Hepatocyte (in vitro differentiated cells): Measurements from ENCODE around the gene TMCC1. TPM values are rescaled to one million over a fixed set of nuclear protein-coding genes. Genes with fewer than 3 reads are reported as not detected.
A peak's percentile ranks its signal among the peaks of the same experiment; 100 is the strongest.

Experiments used
- DNase-seq: peaks from one replicate; pipeline ENCODE4 v3.0.0-alpha.2; 2016; ENCODE audit warnings: low spot score
- H2AFZ ChIP-seq: fragments of 200-600 bp; sonication (generic); 2 replicates; pipeline ENCODE4 v1.6.0; 2016; ENCODE audit warnings: antibody characterized with exemption, mild to moderate bottlenecking
- H3K27ac ChIP-seq: fragments of 200-600 bp; sonication (generic); 2 replicates; pipeline ENCODE4 v1.5.1; 2016; ENCODE audit warnings: mild to moderate bottlenecking
- H3K27me3 ChIP-seq: fragments of 200-600 bp; sonication (generic); 2 replicates; pipeline ENCODE4 v1.6.1; 2016
- H3K36me3 ChIP-seq: fragments of 200-600 bp; sonication (generic); replicated peaks from 2 replicates; pipeline ENCODE4 v1.5.1; 2016; ENCODE audit warnings: low read depth; ENCODE audit not compliant: insufficient read depth
- H3K4me1 ChIP-seq: fragments of 200-600 bp; sonication (generic); 2 replicates; pipeline ENCODE4 v1.5.1; 2016; ENCODE audit warnings: mild to moderate bottlenecking, moderate library complexity; ENCODE audit not compliant: insufficient read depth
- H3K4me2 ChIP-seq: fragments of 200-600 bp; sonication (generic); 2 replicates; pipeline ENCODE4 v1.6.0; 2016
- H3K4me3 ChIP-seq: fragments of 200-600 bp; sonication (generic); 2 replicates; pipeline ENCODE4 v1.5.1; 2016; ENCODE audit warnings: mild to moderate bottlenecking
- H3K79me2 ChIP-seq: fragments of 200-600 bp; sonication (generic); 2 replicates; pipeline ENCODE4 v1.6.0; 2017; ENCODE audit warnings: mild to moderate bottlenecking
- H3K9me2 ChIP-seq: fragments of 200-600 bp; sonication (generic); replicated peaks from 2 replicates; pipeline ENCODE4 v1.6.0; 2017; ENCODE audit warnings: mild to moderate bottlenecking; ENCODE audit not compliant: insufficient read depth
- H3K9me3 ChIP-seq: fragments of 200-600 bp; sonication (generic); 2 replicates; pipeline ENCODE4 v1.5.1; 2016; ENCODE audit warnings: low read depth, mild to moderate bottlenecking
- H4K20me1 ChIP-seq: fragments of 200-600 bp; sonication (generic); 2 replicates; pipeline ENCODE4 v1.6.0; 2016; ENCODE audit warnings: mild to moderate bottlenecking; ENCODE audit not compliant: insufficient read depth, poor library complexity, severe bottlenecking
- CTCF ChIP-seq: fragments of 200-600 bp; sonication (generic); IDR thresholded peaks from 2 replicates; pipeline ENCODE4 v1.5.1; 2016; ENCODE audit warnings: antibody characterized with exemption, mild to moderate bottlenecking; ENCODE audit not compliant: poor library complexity
- EZH2 ChIP-seq: fragments of 200-600 bp; sonication (generic); IDR thresholded peaks from 2 replicates; pipeline ENCODE4 v1.6.1; 2016; ENCODE audit warnings: antibody characterized with exemption, mild to moderate bottlenecking, borderline replicate concordance
- EZH2phosphoT487 ChIP-seq: fragments of 200-600 bp; sonication (generic); IDR thresholded peaks from one replicate; pipeline ENCODE4 v1.6.1; 2018; ENCODE audit warnings: antibody characterized with exemption, mild to moderate bottlenecking, low read depth, moderate library complexity; ENCODE audit not compliant: unreplicated experiment, severe bottlenecking
- WGBS: methylation state at CpG from one replicate; pipeline ENCODE4 v1.1.6; 2016; ENCODE audit warnings: low lambda C conversion rate; ENCODE audit errors: missing lambda C conversion rate; 5-methylcytosine and 5-hydroxymethylcytosine counted together
- polyA plus RNA-seq: library from polyadenylated mRNA; unstranded; fragments of >200 nt; fragmentation: Nextera tagmentation; extraction: Ambion mirVana; gene quantifications from 2 replicates; pipeline ENCODE4 v1.2.1, GENCODE V29; 2016
- total RNA-seq: library from RNA; depleted of rRNA; stranded (reverse); fragments of >200 nt; gene quantifications from 2 replicates; pipeline ENCODE4 v1.2.3, GENCODE V29; 2014

Gene TMCC1
- total and polyA plus RNA-seq, 2 experiments from 2014 or later, result 7.0 to 17.3 TPM

GRCh38 chr3:129688271-129688895 is 205.1 kb downstream of the TMCC1 start:
- 27% methylated on average over 11 of the region's 11 CpGs for WGBS
- Histone ChIP-seq H3K27ac (peak overlapping the region; percentile 62), H3K4me3 (peak overlapping the region; percentile 24), H3K9me3 (no peaks in the 10 kb centered on the region), H3K4me2 (peak overlapping the region; percentile 75), H3K9me2 (no peaks in the 10 kb centered on the region), H4K20me1 (peaks cover 6% of the 10 kb centered on the region), H3K27me3 (no peaks in the 10 kb centered on the region), H3K4me1 (peaks cover 22% of the 10 kb centered on the region), H3K79me2 (peaks cover 57% of the 10 kb centered on the region), H2AFZ (no peak overlapping the region), H3K36me3 (no peaks in the 10 kb centered on the region)
- TF ChIP-seq EZH2phosphoT487 (no peak), EZH2 (no peak), CTCF (no peak)
- peak; percentile 88 for DNase-seq

- peaks cover 22% of the 10 kb centered on the region for H3K4me1 ChIP-seq
- 93% methylated on average over 2 of the region's 2 CpGs for WGBS
- H4K20me1 ChIP-seq, result peaks cover 6% of the 10 kb centered on the region
- no peak overlapping the region for H3K4me3 ChIP-seq
- H3K9me3 ChIP-seq, result no peaks in the 10 kb centered on the region
- H3K9me2 ChIP-seq, result no peaks in the 10 kb centered on the region
- peaks cover 63% of the 10 kb centered on the region for H3K79me2 ChIP-seq
- peak overlapping the region; percentile 62 for H3K27ac ChIP-seq
- H3K36me3 ChIP-seq, result no peaks in the 10 kb centered on the region
- no peak overlapping the region for H2AFZ ChIP-seq
- H3K4me2 ChIP-seq, result peak overlapping the region; percentile 75
- no peak for DNase-seq
- TF ChIP-seq EZH2, result no peak
- TF ChIP-seq EZH2phosphoT487, result no peak
- no peak for TF ChIP-seq CTCF
- no peaks in the 10 kb centered on the region for H3K27me3 ChIP-seq
Measured at GRCh38 chr3:129687586-129688125, 205.9 kb downstream of the TMCC1 start.

GRCh38 chr3:129686941-129687340 is 206.6 kb downstream of the TMCC1 start:
- TF ChIP-seq CTCF (no peak), EZH2 (no peak)
- H4K20me1 ChIP-seq, result peaks cover 9% of the 10 kb centered on the region
- no peaks in the 10 kb centered on the region for H3K9me3 ChIP-seq
- H3K36me3 ChIP-seq, result no peaks in the 10 kb centered on the region
- DNase-seq, result peak; percentile 32
- H2AFZ ChIP-seq, result no peak overlapping the region
- no peak overlapping the region for H3K4me2 ChIP-seq
- H3K4me3 ChIP-seq, result no peak overlapping the region
- no peaks in the 10 kb centered on the region for H3K9me2 ChIP-seq
- no peaks in the 10 kb centered on the region for H3K27me3 ChIP-seq
- no peak overlapping the region for H3K27ac ChIP-seq
- peaks cover 66% of the 10 kb centered on the region for H3K79me2 ChIP-seq
- H3K4me1 ChIP-seq, result peaks cover 22% of the 10 kb centered on the region
- 90% methylated on average over 2 of the region's 2 CpGs for WGBS
